HG03060 (cell line): ENCODE data around the gene LMX1A.

Experiments used
- ATAC-seq: cut with Tn5 transposase; IDR thresholded peaks from one replicate; pipeline ENCODE4 v1.9.1; 2021; ENCODE audit warnings: low read depth, moderate number of reproducible peaks; ENCODE audit not compliant: unreplicated experiment

Gene LMX1A

DNA sequence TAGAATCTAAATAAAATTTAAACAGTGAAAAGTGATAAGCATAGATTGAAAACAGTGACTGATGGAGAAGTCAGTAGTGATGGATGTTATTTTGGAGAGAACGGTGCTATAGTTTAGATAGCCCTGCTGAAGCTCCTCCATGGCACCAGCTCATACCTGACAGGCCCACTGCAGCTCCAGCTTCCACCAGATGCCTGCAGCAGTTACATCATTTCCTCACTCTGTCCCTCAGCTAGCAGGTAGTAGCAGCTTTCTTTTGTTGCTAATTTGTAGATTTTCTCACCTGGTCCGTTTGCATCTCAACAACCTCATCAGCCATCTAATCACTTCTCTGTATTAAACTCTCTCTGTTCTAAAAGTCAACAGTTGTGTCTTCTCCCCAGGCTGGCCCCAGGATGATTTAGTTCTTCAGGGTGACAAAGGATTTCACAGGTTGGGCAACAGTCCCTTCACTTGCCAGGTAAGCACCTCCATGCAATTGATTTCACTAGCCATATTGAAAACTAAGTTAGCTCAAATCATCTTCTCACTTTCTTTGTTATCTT is 128.3 kb downstream of the LMX1A start:
- no peak for ATAC-seq

- ATAC-seq = no peak
Measured at GRCh38 chr1:165226326-165226725, 130.2 kb downstream of the LMX1A start.

DNA sequence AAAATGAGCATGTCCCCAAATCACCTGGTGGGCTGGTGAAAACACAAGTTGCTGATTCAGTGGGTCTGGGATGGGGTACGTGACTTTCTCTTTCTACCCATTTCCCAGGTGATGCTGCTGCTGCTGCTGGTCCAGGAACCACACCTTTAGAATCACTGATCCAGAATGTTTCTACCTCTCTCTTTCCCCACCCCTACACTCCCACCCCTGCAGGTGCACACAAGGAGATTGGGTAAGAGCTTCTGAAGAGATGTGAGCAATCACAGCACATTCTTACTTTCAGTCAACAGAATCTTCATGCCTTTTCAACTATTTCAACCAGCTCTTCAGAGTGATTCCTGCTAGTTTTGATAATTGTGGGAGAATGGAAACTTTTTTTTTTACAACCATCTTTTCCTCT is 130.9 kb downstream of the LMX1A start:
- ATAC-seq = no peak

GRCh38 chr1:165225062-165225461 is 131.5 kb downstream of the LMX1A start:
- ATAC-seq = no peak

DNA sequence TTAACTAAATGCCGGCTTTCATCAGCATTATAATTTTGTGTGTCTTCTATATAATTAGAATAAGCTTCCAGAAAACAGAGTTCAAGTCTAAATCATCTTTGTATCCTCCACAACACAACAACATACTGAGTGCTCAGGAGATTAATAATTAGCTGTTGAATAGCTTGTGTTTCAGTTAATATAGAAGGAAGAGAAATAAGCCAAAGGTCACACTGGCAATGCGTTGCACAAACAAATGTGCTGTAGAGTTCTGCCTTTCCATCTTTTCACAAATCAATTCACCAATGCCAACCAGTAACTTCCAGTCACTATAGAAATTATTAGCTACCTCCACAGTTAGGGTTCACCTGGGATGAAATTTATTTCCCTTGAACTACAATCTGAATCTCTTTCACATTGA is 132.0 kb downstream of the LMX1A start:
- ATAC-seq = no peak

GRCh38 chr1:165222580-165222979 is 133.9 kb downstream of the LMX1A start:
- ATAC-seq = no peak

DNA sequence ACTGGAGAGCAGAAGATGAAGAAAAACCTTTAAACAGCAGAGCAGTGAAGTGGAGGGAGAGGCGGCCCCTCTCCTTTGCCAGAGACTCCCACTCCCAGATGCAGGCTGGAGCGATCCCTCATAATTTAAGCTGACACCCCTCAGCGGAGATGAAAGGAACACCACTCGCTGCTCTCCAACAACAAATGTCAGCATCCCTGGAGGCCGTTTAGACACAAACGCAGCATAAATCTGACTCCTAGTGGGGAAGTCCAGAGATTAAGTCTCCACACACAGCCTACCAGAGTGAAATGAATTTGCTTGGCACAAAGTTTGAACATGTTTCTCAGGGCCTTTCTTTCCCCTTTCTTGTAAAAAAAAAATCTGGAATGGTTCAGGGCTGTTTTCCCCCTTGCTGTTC is 137.8 kb downstream of the LMX1A start:
- no peak for ATAC-seq

DNA sequence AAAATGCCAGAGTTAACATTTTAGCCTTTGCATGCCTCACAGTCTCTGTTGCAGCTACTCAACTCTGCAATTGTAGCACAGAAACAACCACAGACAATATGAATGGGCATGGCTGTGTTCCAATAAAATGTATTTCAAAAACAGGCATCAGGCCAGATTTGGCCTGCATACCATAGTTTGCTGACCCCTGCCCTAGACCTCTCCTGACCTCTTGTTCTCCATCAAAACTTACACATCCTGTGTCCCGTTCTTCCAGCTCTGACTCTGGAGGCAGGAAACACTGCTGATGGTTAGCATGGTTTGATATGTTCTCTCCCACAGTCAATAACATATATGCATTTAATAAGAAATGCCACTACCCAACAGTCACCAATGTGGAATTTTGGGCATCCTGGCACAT is 138.6 kb downstream of the LMX1A start:
- no peak for ATAC-seq

DNA sequence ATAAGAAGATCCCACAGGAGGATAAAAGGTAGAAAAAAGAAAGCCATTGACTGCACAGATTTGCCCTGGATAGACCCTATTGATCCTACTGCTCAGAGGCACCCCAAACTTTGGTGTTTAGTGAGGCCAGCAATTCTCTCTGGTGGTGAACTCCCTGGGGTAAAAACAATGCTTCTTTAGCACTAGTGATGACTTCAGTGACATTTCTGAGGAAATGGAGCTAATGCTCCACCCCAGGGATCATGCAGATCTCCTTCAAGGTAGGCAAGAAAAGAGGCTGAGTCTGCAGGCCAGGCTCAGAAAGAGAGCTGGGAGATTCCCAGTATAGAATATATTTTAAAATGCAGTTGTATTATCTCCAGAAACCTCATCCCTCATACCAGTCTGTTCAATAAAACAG is 140.3 kb downstream of the LMX1A start:
- ATAC-seq = no peak

- no peak for ATAC-seq
Measured at GRCh38 chr1:165215676-165216075, 140.8 kb downstream of the LMX1A start.

DNA sequence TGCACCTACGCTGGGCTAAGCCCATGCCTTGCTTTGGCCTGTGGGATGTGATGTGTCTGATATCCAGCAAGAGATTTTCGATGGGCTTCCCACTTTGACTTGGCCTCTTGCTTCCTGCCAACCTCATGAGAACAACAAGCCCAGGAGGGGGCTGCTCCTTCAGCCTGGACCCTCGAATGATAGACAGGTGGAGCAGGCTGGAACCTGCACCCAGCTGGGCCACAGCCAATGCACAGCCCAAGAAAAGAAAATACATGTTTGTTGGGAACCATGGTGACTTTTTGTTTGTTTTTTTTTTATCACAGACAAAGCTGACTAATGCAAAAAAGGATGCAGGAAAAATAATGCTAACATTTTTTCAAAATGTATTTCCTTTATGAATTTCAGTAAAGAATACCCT is 144.3 kb downstream of the LMX1A start:
- ATAC-seq = no peak

DNA sequence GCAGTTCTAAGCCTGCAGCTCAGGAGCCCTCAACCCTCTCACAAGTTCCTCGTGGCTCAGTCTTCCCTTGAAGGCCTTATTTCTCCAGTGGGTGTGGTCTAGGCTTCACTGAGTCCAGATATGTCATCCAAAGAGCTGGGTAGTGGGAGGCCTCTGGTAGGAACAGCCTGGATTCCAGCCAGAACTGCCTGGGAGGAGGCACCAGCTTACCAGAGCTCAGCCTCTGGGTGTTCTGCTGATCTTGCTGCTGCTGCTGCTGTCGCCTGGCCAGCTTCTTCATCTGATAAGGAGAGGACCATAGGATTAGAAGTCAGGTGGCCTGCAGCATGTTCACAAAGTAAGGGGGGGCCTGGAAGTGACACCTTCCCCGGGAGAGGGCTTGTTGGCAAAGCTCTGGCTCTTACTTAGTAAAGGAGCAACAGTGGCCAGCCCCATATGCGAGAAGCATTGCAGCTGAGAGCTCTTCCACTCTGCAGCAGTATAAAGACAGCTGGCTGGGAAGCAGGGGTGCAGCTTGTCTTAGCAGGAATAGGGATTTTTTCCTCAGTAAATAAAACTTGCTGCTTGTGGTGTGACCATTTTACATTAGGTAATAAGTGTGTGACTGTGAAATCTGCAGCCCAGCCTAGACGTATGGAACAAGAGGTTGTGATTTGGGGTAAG is 148.5 kb downstream of the LMX1A start:
- ATAC-seq = no peak

- ATAC-seq = no peak
Measured at GRCh38 chr1:165205145-165205544, 151.4 kb downstream of the LMX1A start.

- no peak for ATAC-seq
Measured at GRCh38 chr1:165204548-165204947, 152.0 kb downstream of the LMX1A start.

DNA sequence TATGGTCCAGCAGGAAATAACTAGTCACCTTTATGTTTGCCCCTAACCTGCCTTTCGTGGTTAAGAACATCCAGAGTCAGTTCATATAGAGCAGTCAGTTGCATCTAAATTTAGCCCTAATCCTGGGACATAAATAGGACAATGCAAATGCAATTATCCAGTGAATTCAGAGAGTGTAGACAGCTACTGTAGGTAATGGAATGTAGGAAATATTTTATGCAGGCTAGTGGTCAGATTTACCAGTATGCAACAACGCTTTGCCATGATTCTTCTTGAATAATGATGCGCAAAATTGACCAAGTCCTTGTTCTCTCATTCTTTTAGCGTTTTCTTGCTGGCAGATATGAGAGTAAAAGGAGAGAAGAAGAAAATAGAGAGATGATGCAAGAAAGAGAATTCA is 165.4 kb downstream of the LMX1A start:
- ATAC-seq = no peak

DNA sequence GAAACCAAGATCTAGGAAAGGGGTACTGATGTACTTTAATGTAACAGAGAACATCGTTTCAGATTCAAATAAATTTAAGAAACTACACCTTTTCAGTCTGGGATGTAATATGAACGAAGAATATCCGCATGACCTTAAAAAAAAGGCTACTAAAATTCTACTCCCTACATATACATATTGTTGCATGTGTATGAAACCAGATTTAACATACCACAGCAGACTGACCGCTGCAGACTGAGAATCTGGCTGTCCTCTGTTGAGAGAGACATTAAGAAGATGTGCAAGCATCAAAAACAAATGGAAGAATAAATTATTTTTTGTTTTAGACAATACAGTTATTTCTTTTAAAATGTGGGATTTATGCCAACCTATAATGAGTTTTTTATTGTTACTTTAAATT is 166.6 kb downstream of the LMX1A start:
- no peak for ATAC-seq

- ATAC-seq = no peak
Measured at GRCh38 chr1:165189011-165189410, 167.5 kb downstream of the LMX1A start.

DNA sequence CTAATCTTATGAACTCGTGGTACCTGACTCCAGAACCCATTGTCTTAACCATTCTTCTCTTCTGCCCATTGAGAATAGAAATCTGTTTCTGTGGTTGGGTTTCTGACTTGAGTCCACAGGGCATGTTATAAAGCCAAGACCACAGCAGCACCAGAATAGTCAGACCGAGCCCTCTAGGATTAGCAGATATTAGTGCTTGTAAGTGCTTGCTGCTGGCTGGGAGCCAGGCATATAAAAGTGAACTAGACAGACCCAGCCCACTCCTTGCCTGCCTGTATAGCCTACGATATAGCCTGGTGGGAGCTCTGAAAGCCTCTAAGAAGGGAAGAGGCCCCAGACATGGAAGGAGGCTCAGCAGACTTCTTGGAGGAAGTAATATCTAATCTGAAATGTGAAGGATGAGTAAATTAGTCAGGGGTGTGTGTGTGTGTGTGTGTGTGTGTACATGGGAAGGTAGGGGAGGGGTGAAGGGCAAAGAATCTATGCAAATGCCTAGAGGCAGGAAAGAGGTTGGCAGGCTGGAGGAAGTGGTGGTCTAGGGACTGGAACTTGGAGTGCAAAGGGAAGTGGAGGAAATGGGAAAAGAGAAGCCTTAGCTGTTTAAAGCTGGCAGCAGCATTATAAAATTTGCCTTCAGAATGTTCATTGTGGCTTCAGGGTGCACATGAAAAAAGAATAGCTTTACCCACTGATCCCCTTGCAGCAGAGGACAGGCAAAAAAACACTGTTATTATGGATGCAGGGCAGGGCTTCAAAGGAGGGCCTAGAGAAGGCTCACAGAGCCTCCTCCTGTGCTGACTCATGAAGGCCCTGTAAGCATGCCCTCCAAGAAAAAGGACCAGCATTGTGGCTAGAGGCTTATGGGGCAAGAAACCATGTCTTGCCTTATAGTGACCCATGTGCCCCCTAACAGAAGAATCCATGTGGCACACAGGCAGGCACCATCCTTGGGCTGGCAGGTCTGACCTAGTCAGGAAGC is 169.2 kb downstream of the LMX1A start:
- ATAC-seq = no peak

GRCh38 chr1:165185161-165185889 is 171.2 kb downstream of the LMX1A start:
- ATAC-seq = no peak

GRCh38 chr1:165182975-165183374 is 173.5 kb downstream of the LMX1A start:
- ATAC-seq = no peak

DNA sequence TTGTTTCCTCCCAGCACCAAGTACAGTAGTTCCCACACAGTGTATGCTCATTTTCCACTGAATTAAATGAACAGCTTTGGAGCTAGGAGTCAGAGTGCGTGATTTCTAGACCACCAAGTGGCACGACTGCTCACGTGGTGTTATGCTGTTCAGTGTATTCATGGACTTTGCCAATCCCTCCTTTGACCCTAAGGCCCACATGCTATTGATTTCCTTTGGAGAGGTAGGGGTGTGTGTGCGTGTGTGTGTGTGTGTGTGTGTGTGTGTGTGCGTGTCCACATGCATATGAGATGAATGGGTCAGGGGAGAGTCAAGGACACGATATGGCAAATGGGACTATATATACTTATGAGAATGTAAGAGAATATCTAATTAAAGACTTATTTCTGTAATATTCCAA is 177.2 kb downstream of the LMX1A start:
- no peak for ATAC-seq
